SU-DHL-6 (cell line): Measurements from ENCODE around the gene ZNF280D.

ENCODE experiments used
- EZH2phosphoT487 ChIP-seq: fragments of 200-600 bp; sonication (generic), shearing (Covaris generic); conservative IDR thresholded peaks from 2 replicates; pipeline ENCODE4 v1.6.1; 2018; ENCODE audit warnings: mild to moderate bottlenecking, antibody characterized with exemption, low read length, moderate library complexity, mixed read lengths
- TF ChIP-seq, protein P1 (sequence below): fragments of 200-600 bp; sonication (generic); IDR thresholded peaks from one replicate; pipeline ENCODE4 v1.5.1; 2017; ENCODE audit warnings: antibody characterized with exemption, mild to moderate bottlenecking, low read length, moderate library complexity; ENCODE audit not compliant: insufficient read depth, poor library complexity, severe bottlenecking

DNA sequence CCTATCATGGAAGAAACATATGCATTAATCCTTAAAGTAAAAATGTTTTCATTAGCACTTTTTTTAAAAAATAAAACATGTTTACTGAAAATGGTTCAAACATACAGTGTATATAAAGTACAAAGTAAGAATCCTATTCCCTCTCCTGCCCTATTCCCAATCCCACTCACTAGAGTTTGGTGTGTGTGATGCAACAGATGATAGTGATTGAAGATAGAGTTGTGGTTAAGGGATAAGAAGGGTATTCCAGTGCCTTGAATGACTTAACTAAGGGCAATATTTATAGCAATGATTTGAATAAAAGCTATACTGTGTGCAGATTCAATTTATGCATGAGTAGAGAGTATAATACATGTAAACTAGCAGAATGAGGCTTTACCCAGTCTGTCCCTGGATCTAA lies 18.1 kb downstream of the ZNF280D start:
- TF ChIP-seq, protein P1, sequence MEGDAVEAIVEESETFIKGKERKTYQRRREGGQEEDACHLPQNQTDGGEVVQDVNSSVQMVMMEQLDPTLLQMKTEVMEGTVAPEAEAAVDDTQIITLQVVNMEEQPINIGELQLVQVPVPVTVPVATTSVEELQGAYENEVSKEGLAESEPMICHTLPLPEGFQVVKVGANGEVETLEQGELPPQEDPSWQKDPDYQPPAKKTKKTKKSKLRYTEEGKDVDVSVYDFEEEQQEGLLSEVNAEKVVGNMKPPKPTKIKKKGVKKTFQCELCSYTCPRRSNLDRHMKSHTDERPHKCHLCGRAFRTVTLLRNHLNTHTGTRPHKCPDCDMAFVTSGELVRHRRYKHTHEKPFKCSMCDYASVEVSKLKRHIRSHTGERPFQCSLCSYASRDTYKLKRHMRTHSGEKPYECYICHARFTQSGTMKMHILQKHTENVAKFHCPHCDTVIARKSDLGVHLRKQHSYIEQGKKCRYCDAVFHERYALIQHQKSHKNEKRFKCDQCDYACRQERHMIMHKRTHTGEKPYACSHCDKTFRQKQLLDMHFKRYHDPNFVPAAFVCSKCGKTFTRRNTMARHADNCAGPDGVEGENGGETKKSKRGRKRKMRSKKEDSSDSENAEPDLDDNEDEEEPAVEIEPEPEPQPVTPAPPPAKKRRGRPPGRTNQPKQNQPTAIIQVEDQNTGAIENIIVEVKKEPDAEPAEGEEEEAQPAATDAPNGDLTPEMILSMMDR = no peak
- no peak for TF ChIP-seq EZH2phosphoT487
